GF-D8 (cell line): ENCODE measurements around the gene TAF5.
"Not testable (repeated sequence)": the region's sequence is repeated elsewhere in the genome, so short reads cannot be mapped to it uniquely, and the experiment has no call there.

Experiments
- DNase-seq: peaks from one replicate; lab custom pipeline; 2025; lab: John Stamatoyannopoulos, UW

TAF5 gene

DNA sequence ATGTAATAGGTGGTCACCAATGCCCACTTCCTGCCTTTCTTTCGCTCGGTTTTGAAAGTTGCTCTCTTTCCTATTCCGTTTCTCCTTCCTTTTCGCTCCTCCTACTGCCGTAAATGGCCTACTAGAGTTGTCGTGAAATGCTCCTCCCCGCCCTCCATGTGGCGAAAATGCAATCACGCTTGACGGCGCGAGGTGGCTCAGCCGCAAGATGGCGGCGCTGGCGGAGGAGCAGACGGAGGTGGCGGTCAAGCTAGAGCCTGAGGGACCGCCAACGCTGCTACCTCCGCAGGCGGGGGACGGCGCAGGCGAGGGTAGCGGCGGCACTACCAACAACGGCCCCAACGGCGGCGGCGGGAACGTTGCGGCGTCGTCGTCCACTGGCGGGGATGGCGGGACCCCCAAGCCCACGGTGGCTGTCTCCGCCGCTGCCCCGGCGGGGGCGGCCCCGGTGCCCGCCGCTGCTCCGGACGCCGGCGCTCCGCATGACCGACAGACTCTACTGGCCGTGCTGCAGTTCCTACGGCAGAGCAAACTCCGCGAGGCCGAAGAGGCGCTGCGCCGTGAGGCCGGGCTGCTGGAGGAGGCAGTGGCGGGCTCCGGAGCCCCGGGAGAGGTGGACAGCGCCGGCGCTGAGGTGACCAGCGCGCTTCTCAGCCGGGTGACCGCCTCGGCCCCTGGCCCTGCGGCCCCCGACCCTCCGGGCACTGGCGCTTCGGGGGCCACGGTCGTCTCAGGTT, at the start of gene TAF5:
TAF5 (plus strand) TSS at position 195 of the 737 bp plus-strand sequence; CDS start at position 209, 14 bp downstream.
- DNase-seq, result peak; percentile 91

GRCh38 chr10:103327906-103328305, 39.9 kb upstream of the TAF5 start:
- DNase-seq, result no peak

- no peak for DNase-seq
Observed at GRCh38 chr10:103333934-103334520, 33.7 kb upstream of the TAF5 start.

GRCh38 chr10:103334567-103334966, 33.2 kb upstream of the TAF5 start:
- DNase-seq, result no peak

- no peak for DNase-seq
Observed at GRCh38 chr10:103336370-103336769, 31.4 kb upstream of the TAF5 start.

DNA sequence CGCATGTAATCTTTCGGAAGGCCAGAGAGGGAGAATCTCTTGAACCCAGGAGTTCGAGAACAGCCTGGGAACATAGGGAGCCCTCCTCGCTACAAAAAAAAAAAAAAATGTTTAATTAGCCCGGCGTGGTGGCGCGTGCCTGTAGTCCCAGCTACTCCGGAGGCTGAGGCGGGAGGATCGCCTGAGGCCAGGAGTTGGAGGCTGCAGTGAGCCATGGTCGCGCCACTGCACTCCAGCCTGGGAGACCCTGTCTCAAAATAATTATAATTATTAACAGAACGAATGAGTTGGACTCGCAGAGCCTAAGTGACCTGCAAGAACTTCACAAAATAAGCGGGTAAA, 17.6 kb upstream of the TAF5 start:
- no peak for DNase-seq

DNA sequence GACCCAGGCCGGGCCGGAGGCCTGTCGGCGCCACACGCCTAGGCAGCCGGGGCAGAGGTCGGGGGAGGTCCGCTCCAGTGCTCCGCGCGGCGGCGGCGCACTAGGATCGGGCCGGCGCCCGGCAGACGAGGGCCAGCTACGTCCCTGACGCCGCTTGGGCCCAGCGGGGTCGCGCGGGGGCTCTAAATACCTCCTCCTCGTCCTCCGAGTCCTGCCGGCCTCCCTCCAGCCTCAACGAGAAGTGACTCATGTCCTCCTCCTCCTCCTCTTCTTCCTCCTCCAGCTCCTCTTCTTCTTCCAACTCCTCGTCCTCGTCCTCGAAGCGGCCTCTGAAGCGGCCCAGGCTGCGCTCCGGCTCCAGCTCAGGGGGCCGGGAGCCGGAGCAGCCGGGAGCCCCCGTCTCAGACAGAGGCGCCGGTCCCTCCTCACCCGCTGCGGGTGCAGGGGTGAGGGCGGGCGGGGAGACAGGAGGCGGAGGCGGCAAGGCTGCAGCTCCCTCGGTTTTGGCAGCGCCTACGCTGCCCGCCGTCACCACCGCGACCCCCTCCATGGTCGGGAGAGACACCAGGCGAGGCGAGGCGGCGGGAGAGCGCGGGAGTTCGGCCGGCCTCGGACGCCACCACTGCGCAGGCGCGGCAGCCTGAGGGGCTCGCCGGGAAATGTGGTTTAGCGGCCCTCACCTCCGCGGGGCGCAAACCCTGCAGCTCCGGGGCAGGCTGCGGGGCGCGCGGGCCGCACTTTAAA, 17.1 kb upstream of the TAF5 start, which contains the start of gene PCGF6:
PCGF6 (minus strand) TSS at position 624 of the 744 bp plus-strand sequence; CDS start at position 550, 74 bp downstream.
- peak; percentile 58 for DNase-seq

DNA sequence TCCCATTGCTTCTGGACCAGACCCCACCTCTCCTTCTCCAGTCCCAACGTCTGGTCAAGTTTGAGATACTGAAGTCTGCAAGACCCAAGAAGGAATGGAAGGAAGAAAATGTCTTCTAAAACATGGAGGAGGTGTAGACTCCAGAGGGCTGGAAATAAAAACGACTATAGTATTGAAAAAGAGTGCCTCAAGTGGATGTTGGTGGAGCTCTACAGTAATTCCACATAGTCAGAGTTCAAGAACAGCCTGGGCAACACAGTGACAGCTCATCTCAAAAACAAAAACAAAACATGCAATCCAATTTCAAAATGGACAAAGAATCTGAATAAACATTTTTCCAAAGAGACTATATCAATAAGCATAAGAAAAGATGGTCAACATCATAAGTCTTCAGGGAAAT, 14.5 kb upstream of the TAF5 start:
- no peak for DNase-seq

- not testable (repeated sequence) for DNase-seq
Observed at GRCh38 chr10:103354567-103354966, 13.2 kb upstream of the TAF5 start.

DNA sequence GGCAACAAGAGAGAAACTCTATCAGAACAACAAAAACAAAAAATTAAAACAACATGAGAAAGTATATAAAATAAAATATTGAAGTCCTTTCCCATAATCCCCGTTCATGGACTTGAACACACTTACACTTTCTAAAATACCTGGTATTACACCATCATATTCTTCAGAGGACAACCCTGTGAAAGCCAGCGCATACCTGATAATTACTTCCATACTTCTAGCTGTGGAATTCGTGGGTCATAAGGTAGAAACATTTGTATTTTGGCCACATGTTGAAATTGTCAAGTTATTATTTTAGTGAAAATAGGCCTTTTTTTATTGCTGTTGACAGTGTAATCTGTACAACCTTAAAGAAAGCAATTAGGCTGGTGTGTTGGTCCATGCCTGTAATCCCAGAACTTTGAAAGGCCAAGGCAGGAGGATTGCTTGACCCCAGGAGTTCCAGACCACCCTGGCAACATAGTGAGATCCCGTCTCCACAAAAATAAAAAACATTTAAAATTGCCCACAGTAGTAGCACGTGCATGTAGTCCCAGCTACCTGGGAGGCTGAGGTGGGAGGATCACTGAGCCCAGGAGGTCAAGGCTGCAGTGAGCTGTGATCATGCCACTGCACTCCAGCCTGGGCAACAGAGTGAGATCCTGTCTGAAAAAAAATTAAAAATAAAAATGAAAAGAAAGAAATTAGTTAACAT, 11.7 kb upstream of the TAF5 start:
- no peak for DNase-seq

- not testable (repeated sequence) for DNase-seq
Observed at GRCh38 chr10:103359493-103359892, 8.3 kb upstream of the TAF5 start.

- DNase-seq, result not testable (repeated sequence)
Observed at GRCh38 chr10:103360791-103361190, 7.0 kb upstream of the TAF5 start.

DNA sequence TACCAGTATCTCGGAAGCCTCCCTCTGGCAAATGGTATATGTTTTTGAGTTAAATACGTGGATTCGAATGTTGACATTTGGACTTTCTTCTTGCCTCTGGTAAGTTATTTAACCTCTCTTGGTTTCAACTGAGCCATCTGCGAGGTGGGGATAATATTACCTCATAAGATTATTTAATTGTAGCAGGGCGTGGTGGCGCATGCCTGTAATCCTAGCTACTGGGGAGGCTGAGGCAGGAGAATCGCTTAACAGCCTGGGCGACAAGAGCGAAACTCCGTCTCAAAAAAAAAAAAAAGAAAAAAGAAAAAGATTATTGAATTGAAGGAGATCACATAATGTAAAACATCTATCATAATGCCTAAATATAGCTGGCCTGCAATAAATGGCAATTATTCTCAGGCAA, 396 bp upstream of the TAF5 start:
- DNase-seq, result no peak

GRCh38 chr10:103373544-103373943, 5.8 kb downstream of the TAF5 start:
- DNase-seq, result no peak

DNA sequence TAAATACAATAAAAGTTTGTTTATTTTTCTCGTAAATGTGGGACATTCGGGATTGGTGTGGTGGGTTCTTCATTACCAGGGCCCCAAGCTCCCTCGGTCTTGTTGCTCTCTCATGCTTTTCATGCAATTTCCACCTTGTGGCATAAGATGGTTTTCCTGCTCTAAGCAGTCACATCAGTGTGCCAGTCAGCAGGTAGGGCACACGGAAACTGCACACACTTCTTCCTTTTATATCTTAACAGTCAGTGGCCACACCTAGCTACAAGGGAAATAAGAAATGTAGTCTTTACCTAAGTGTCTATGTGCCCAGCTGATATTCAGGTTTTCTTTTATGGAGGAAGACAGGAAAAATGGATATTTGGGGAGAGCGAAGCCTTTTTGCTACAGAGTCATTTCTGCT, 6.5 kb downstream of the TAF5 start:
- no peak for DNase-seq

GRCh38 chr10:103382769-103383168, 15.0 kb downstream of the TAF5 start:
- no peak for DNase-seq

GRCh38 chr10:103394180-103394579, 26.4 kb downstream of the TAF5 start:
- DNase-seq, result no peak

GRCh38 chr10:103395754-103396066, 27.9 kb downstream of the TAF5 start:
- no peak for DNase-seq

DNA sequence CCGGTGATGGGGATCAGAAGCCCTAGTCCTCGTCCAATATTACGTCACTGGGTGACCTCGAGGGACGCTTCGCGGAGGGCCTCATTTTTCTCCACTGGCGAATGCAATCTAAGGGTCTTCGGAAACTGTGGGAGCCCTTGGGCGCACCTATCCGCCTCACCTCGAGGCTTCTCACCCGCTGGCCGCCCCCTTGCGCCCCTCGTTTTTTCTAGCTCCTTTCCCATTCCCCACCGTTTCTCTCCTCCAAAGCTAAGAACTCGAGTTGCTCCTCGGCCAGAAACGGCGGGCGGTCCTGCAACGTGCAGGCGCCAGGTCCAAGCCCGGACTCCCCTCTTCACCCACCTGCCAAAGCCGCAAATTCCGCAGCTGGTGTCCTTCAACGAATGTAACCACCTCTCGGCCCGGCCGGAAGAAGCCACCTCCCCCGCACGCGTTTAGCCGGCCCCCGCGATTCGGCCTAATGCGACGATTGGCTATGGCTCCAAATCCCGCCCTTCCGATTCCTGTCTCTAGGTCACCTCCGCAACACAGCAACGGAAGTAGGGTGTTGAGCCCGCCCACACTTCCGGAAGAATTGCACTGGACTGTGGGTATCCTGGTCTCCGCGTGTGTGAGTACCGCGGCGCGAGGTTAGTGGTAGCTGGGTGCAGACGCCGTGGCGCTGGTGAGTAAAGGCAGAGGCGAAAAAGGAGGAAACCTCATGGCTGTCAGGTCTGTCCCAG, 28.5 kb downstream of the TAF5 start, which contains the start of the genes ATP5MK and PDCD11:
ATP5MK (minus strand) TSS at position 409 of the 722 bp plus-strand sequence. CDS start 4,018 bp downstream, outside the sequence.
PDCD11 (plus strand) TSS at position 560 of the 722 bp plus-strand sequence. CDS start 1,801 bp downstream, outside the sequence.
- peak; percentile 96 for DNase-seq

DNA sequence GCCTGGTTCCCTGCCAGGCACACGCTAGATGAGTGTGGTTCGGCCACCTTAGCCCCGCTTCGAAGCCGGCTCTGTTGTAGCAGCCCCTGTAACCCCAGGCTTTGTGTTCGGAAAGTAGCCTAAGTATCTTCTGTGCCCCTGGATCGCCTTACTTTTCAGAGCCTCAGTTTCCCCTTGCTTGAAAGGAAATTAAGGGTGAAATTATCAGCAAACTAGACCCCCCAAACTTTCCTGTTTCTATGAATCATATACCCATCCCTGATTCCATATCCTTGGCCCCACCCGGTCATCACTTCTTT, 29.0 kb downstream of the TAF5 start:
- no peak for DNase-seq

GRCh38 chr10:103397191-103397825, 29.5 kb downstream of the TAF5 start:
- DNase-seq, result no peak
